Stimulated activated CD8-positive, alpha-beta memory T cell treated with anti-CD3 and anti-CD28 coated beads, Interleukin-15, amount 100 ng/mL, for 24 hours (primary cell): ENCODE results near the gene PARN.
"Not testable (repeated sequence)": the region's sequence is repeated elsewhere in the genome, so short reads cannot be mapped to it uniquely, and the experiment has no call there.

Source experiments
- DNase-seq: peaks from one replicate; pipeline ENCODE4 v3.0.0-alpha.2; 2020; ENCODE audit warnings: low read depth

PARN gene

DNA sequence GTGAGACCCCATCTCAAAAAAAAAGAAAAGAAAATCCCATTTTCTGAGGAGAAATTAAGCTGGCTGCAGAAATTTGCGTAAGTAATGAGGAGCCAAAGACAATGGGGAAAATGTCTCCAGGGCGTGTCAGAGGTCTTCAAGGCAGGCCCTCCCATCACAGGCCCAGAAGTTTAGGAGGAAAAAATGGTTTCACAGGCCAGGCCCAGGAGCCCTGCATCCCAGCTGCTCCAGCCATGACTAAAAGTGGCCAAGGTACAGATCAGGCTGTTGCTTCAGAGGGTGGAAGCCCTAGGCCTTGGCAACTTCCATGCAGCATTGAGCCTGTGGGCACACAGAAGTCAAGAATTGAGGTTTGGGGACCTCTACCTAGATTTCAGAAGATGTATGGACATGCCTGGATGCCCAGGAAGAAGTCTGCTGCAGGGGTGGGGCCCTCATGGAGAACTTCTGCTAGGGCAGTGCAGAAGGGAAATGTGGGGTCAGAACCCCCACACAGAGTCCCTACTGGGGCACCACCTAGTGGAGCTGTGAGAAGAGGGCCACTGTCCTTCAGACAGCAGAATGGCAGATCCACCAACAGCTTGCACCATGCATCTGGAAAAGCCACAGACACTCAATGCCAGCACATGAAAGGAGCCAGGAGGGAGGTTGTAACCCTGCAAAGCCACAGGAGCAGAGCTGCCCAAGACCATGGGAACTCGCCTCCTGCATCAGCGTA lies 55.2 kb downstream of the PARN start:
- DNase-seq: not testable (repeated sequence)

DNA sequence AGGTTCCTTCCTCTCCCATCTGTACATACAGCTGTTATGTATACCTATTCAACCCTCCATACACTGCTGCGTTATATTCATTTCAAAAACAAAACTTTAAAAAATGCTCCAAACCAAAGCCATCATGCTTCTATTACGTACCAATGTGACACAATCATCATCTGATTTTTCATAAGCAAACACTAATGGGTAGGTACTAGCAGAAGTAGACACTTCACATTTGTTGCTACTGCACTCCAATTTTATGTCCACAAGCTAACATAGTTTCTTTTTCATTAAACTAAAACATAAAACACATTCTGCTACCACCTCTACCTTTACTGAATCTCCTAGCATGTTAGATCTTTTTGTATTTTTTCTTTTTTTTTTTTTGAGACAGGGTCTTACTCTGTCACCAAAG lies 57.5 kb downstream of the PARN start:
- DNase-seq: no peak

GRCh38 chr16:14569213-14569612 lies 60.8 kb downstream of the PARN start:
- no peak for DNase-seq

- DNase-seq: no peak
Observed at GRCh38 chr16:14566599-14566998, 63.5 kb downstream of the PARN start.

DNA sequence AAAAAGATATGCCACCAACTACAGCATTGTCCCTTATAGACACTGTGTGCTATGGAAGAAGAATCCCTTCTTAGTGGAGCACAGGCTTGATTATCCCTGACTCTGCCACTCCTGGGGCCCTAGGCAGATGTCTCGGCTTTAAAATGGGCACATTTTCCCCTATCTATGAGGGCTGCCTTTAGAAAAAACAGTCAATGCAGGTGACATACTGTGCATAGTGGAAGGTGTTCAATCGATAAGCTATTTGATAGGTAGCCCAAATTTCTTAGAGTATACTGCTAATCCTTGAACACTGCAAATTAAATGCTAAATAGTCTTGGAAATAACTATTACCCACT lies 64.4 kb downstream of the PARN start:
- DNase-seq: no peak

- DNase-seq: no peak
Observed at GRCh38 chr16:14564861-14565687, 65.0 kb downstream of the PARN start.

- no peak for DNase-seq
Observed at GRCh38 chr16:14564323-14564722, 65.7 kb downstream of the PARN start.

GRCh38 chr16:14562691-14563491 lies 67.2 kb downstream of the PARN start:
- no peak for DNase-seq

- DNase-seq: no peak
Observed at GRCh38 chr16:14560523-14560922, 69.5 kb downstream of the PARN start.

DNA sequence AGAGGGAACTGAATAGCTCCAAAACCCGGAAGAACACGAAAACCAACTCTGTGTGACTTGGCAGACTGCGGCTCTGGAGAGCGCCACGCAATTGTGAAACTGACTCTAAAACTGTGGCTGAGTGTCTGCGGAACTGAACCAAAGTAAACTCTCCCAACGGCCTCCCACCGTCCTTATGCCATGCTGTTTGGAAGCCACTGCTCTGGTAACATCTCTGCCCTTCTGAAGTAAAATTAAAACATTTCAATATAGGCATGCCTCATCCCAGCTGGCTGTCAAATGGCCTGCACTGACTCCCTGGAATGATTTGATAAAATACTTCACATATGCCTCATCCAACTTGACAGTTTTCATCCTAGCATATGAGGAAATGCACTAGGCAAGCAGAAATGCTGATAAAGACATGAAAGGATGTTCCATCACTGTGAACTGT lies 70.2 kb downstream of the PARN start:
- no peak for DNase-seq

- no peak for DNase-seq
Observed at GRCh38 chr16:14553447-14553846, 76.6 kb downstream of the PARN start.

- DNase-seq: no peak
Observed at GRCh38 chr16:14549789-14550153, 80.3 kb downstream of the PARN start.

- no peak for DNase-seq
Observed at GRCh38 chr16:14548933-14549788, 80.9 kb downstream of the PARN start.

GRCh38 chr16:14545346-14545884 lies 84.6 kb downstream of the PARN start:
- no peak for DNase-seq

GRCh38 chr16:14544846-14545245 lies 85.2 kb downstream of the PARN start:
- DNase-seq: not testable (repeated sequence)

DNA sequence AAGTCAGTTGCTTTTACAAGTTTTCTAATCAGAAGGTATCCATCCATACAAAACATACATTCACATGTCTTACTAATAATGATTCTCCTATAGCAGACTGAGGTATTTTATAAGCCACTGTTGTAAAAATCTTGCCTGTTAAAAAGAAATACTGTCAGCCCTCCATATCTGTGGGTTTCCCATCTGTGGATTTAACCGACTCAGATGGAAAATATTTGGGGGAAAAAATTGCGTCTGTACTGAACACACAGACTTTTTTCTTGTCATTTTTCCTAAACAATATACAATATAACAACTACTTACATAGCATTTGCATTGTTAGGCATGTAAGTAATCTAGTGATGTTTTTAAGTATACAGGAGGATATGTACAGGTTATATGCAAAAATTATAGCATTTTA lies 90.4 kb downstream of the PARN start:
- DNase-seq: no peak

DNA sequence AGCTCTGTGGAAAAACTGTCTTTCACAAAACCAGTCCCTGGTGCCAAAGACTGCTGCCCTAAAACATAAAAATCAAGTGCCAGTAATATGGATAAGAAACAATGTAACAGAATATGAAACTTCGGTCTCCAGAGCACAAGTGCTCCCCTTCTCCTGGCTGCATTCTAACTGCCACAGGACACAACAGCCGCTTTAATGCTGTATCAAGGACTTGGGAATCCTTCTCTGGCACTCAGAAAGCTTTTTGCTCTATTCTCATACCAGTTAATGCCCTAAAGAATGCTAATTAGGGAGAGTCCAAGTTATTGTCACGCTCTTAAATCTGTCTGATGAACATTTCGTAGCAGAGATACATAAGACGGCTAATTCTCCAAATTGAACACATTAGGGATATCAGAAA lies 90.9 kb downstream of the PARN start:
- no peak for DNase-seq

GRCh38 chr16:14538604-14539003 lies 91.5 kb downstream of the PARN start:
- DNase-seq: no peak

DNA sequence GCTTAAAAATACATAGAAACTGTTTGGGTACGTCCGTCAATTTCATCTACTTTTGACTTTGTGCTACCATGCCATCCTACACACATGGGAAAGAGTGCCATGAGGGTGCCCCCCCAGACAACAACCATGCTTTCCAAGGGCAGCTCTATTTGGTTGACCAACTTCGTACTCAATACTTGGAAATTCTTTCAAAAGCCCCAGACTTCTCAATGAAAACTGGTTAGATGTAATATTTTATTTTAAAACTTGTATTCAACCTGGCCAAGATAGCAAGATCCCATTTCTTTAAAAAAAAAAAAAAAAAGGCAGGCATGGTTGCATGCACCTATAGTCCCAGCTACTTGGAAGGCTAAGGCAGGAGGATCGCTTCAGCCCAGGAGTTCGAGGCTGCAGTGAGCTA lies 98.4 kb downstream of the PARN start:
- no peak for DNase-seq

DNA sequence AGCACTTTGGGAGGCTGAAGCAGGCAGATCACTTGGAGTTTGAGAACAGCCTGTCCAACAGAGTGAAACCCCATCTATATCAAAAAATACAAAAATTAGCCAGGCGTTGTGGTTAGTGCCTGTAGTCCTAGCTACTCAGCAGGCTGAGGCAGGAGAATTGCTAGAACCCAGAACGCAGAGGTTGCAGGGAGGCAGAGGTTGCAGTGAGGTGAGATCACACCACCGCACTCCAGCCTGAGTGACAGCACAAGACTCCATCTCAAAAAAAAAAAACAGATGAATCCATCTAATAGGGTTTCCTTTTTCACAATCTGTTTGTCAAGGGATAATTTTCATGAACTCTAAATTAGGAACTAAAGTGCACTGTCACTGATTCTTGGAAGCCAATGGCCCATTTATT lies 99.0 kb downstream of the PARN start:
- DNase-seq: no peak

GRCh38 chr16:14530046-14530445 lies 100.0 kb downstream of the PARN start:
- DNase-seq: no peak
